Transverse colon (tissue), 4 donors: ENCODE results near the gene CCDC200. TPM values are rescaled to one million over a fixed set of nuclear protein-coding genes. Genes with fewer than 3 reads are reported as not detected.

Experiments used
- DNase-seq: peaks from one replicate; pipeline ENCODE4 v3.0.0-alpha.2; 2019
- H3K27ac ChIP-seq, 4 donors: fragments of 200-600 bp; sonication (generic); 2 replicates each; pipeline ENCODE4 v1.5.1; 2016 to 2018; ENCODE audit warnings: inconsistent platforms in 4 of 4
- H3K27me3 ChIP-seq: fragments of 200-600 bp; sonication (generic); 2 replicates; pipeline ENCODE4 v1.5.1; 2017; ENCODE audit warnings: inconsistent platforms
- H3K36me3 ChIP-seq, 4 donors: fragments of 200-600 bp; sonication (generic); 2 replicates each; pipeline ENCODE4 v1.5.1; 2017 to 2019; ENCODE audit warnings: inconsistent platforms in 4 of 4
- H3K4me1 ChIP-seq, 4 donors: fragments of 200-600 bp; sonication (generic); 2 replicates each; pipeline ENCODE4 v1.5.1; 2017 to 2020; ENCODE audit warnings: inconsistent platforms in 4 of 4
- H3K4me3 ChIP-seq, 4 donors: fragments of 200-600 bp; sonication (generic); 1 replicate in 1 of 4; 2 replicates in 3 of 4; pipeline versions ENCODE4 v1.5.1 to v1.6.1; 2017 to 2019; ENCODE audit warnings: inconsistent platforms in 4 of 4
- H3K9me3 ChIP-seq, 2 donors: fragments of 200-600 bp; sonication (generic); 2 replicates each; pipeline ENCODE4 v1.5.1; 2017 to 2019; ENCODE audit warnings: inconsistent platforms in 2 of 2
- CTCF ChIP-seq, 5 experiments: fragments of 200-600 bp in 3 of 5; fragments of 450-650 bp in 2 of 5; sonication (generic) in 3 of 5; IDR thresholded peaks; 1 replicate in 2 of 5; 2 replicates in 3 of 5; pipeline ENCODE4 v1.5.1; 2016 to 2017; ENCODE audit warnings: antibody characterized with exemption in 5 of 5, inconsistent platforms in 3 of 5, mild to moderate bottlenecking in 2 of 5, moderate library complexity in 1 of 5
- EP300 ChIP-seq: sonication (generic); formaldehyde crosslinking; IDR thresholded peaks from one replicate; pipeline ENCODE4 v1.6.1; 2017; ENCODE audit warnings: antibody characterized with exemption, low read depth
- POLR2A ChIP-seq: fragments of 450-650 bp; IDR thresholded peaks from one replicate; pipeline ENCODE4 v1.6.1; 2016; ENCODE audit warnings: antibody characterized with exemption, mild to moderate bottlenecking, moderate library complexity
- POLR2AphosphoS5 ChIP-seq, 3 donors: sonication (generic); formaldehyde crosslinking; IDR thresholded peaks; one replicate each; pipeline ENCODE4 v1.6.1; 2016; ENCODE audit warnings: antibody characterized with exemption in 3 of 3
- WGBS, 2 donors: methylation state at CpG; one replicate each; pipeline ENCODE4 v1.1.5; 2018; ENCODE audit warnings: low coverage in 1 of 2; 5-methylcytosine and 5-hydroxymethylcytosine counted together
- in situ Hi-C, 4 donors: fragments of 200-750 bp; cut with MboI; loops; one replicate each; pipeline versions ENCODE4 v1.15.0 to v1.15.1; 2017; ENCODE audit warnings: low sequenced_read_pairs in 3 of 4, low pct_ligation_motif_present in 1 of 4, low pct_unique_long_range_greater_than_20kb in 1 of 4
- intact Hi-C: fragments of 100-400 bp; cut with DNase I; formaldehyde crosslinking; loops from one replicate; pipeline ENCODE4 v1.15.1; 2023; ENCODE audit warnings: low total_unique reads
- total RNA-seq, 4 donors: library from RNA; depleted of rRNA; stranded (reverse); fragments of >200 nt; gene quantifications; one replicate each; pipeline ENCODE4 v1.1.0, GENCODE V29; 2016

Gene CCDC200
- total RNA-seq, 4 donors from 2014 or later: not detected

- in situ Hi-C loops: loop anchor here in 1 of 4 donors (25.0 kb wide), 2 partner anchors 92 to 267 kb away; partner anchors contain the start of gene DHX8
- H3K9me3 ChIP-seq: no peaks in the 10 kb centered on the region
- TF ChIP-seq CTCF (IDR thresholded peaks at IDR 0.05): no peak
- TF ChIP-seq POLR2AphosphoS5 (IDR thresholded peaks at IDR 0.05): no peak
- intact Hi-C loops: no loop called here
- no peaks in the 10 kb centered on the region for H3K4me1 ChIP-seq
- H3K27me3 ChIP-seq: no peaks in the 10 kb centered on the region
- no peak overlapping the region for H3K4me3 ChIP-seq
- DNase-seq: no peak
- H3K36me3 ChIP-seq: peaks cover 0 to 4% (median 0%) of the 10 kb centered on the region in 4 donors
- WGBS, 2 donors: 51 to 81% methylated on average over 4 to 8 of the region's 8 CpGs
- no peak overlapping the region for H3K27ac ChIP-seq
These were observed 8.6 kb downstream of the CCDC200 start for GRCh38 chr17:43219746-43220380.

GRCh38 chr17:43219001-43219400 lies 9.4 kb downstream of the CCDC200 start:
- Histone ChIP-seq H3K36me3 (no peaks in the 10 kb centered on the region), H3K27me3 (no peaks in the 10 kb centered on the region), H3K4me1 (no peaks in the 10 kb centered on the region), H3K9me3 (no peaks in the 10 kb centered on the region), H3K27ac (no peak overlapping the region), H3K4me3 (no peak overlapping the region)
- in situ Hi-C loops (loop anchor here in 1 of 4 donors (25.0 kb wide), 2 partner anchors 93 to 268 kb away; partner anchors contain the start of gene DHX8), intact Hi-C loops (no loop called here)
- 92 to 98% methylated on average over 1 to 2 of the region's 2 CpGs for WGBS, 2 donors
- DNase-seq: no peak
- no peak for TF ChIP-seq CTCF (IDR thresholded peaks at IDR 0.05)
- TF ChIP-seq POLR2AphosphoS5 (IDR thresholded peaks at IDR 0.05): no peak
- no peak for TF ChIP-seq EP300
- TF ChIP-seq POLR2A: no peak

GRCh38 chr17:43217614-43218087 lies 10.8 kb downstream of the CCDC200 start:
- WGBS, 2 donors: 96% methylated on average over 2 of the region's 2 CpGs; no CpG with 5 or more reads in 1 of the 2 donors
- H3K9me3 ChIP-seq: no peaks in the 10 kb centered on the region
- H3K4me1 ChIP-seq: peaks cover 4 to 12% (median 8%) of the 10 kb centered on the region in 4 donors
- H3K4me3 ChIP-seq: no peak overlapping the region
- in situ Hi-C loops: loop anchor here in 1 of 4 donors (25.0 kb wide), 2 partner anchors 95 to 270 kb away; partner anchors contain the start of gene DHX8
- H3K27me3 ChIP-seq: no peaks in the 10 kb centered on the region
- no peak overlapping the region for H3K27ac ChIP-seq
- no peak for DNase-seq
- H3K36me3 ChIP-seq: no peaks in the 10 kb centered on the region
- intact Hi-C loops: no loop called here
- TF ChIP-seq EP300 (no peak), POLR2A (no peak), POLR2AphosphoS5 (IDR thresholded peaks at IDR 0.05) (no peak), CTCF (IDR thresholded peaks at IDR 0.05) (no peak)

GRCh38 chr17:43216762-43217613 lies 11.4 kb downstream of the CCDC200 start:
- Histone ChIP-seq H3K4me3 (no peak overlapping the region), H3K36me3 (no peaks in the 10 kb centered on the region), H3K27me3 (no peaks in the 10 kb centered on the region), H3K27ac (no peak overlapping the region), H3K9me3 (no peaks in the 10 kb centered on the region), H3K4me1 (peaks cover 9 to 18% (median 14%) of the 10 kb centered on the region in 4 donors)
- TF ChIP-seq EP300 (no peak), POLR2AphosphoS5 (IDR thresholded peaks at IDR 0.05) (no peak), POLR2A (no peak), CTCF (IDR thresholded peaks at IDR 0.05) (no peak)
- intact Hi-C loops: no loop called here
- DNase-seq: no peak
- 90 to 100% methylated on average over 1 to 4 of the region's 4 CpGs for WGBS, 2 donors
- in situ Hi-C loops: loop anchor here in 1 of 4 donors (25.0 kb wide), 2 partner anchors 95 to 270 kb away; partner anchors contain the start of gene DHX8
